A673 (cell line): ENCODE measurements around the gene KCNC1. TPM values are rescaled to one million over a fixed set of nuclear protein-coding genes. Genes with fewer than 3 reads are reported as not detected.

Source experiments
- BruUV-seq: library from RNA; stranded (reverse); fragments of 400-500 nt; replicated peaks from 2 replicates; lab custom pipeline; 2021; lab: Mats Ljungman, UMichigan
- CTCF ChIA-PET: fragments of 300-600 bp; sonication (Branson Sonifier 250); formaldehyde crosslinking; loops from one replicate; lab custom pipeline; 2022; ENCODE audit warnings: antibody characterized with exemption; lab: Charles Lee
- POLR2A ChIA-PET: fragments of 300-600 bp; sonication (Branson Sonifier 250); formaldehyde crosslinking; loops from one replicate; lab custom pipeline; 2022; ENCODE audit warnings: antibody characterized with exemption; ENCODE audit not compliant: low non-redundant PET; lab: Charles Lee
- DNase-seq: peaks from one replicate; pipeline ENCODE4 v3.0.0-alpha.2; 2015; ENCODE audit warnings: low spot score
- H3K27ac ChIP-seq: fragments of 200-600 bp; sonication (generic); 2 replicates; pipeline ENCODE4 v1.5.1; 2016; ENCODE audit warnings: mixed run types, low read depth, mild to moderate bottlenecking, mixed read lengths, antibody characterized with exemption, low read length; ENCODE audit not compliant: poor library complexity, severe bottlenecking
- H3K27me3 ChIP-seq: fragments of 200-600 bp; sonication (generic); replicated peaks from 2 replicates; pipeline ENCODE4 v1.6.1; 2017; ENCODE audit warnings: mixed run types, low read depth, mild to moderate bottlenecking, mixed read lengths, antibody characterized with exemption, low read length; ENCODE audit not compliant: insufficient read depth, poor library complexity
- H3K36me3 ChIP-seq: fragments of 200-600 bp; sonication (generic); 2 replicates; pipeline ENCODE4 v1.6.1; 2016; ENCODE audit warnings: mixed run types, mild to moderate bottlenecking, mixed read lengths, antibody characterized with exemption, low read length; ENCODE audit not compliant: insufficient read depth, poor library complexity, severe bottlenecking
- H3K4me1 ChIP-seq: fragments of 200-600 bp; sonication (generic); 2 replicates; pipeline ENCODE4 v1.6.1; 2017; ENCODE audit warnings: mixed run types, mild to moderate bottlenecking, mixed read lengths, antibody characterized with exemption, low read length; ENCODE audit not compliant: insufficient read depth, poor library complexity, severe bottlenecking
- H3K4me3 ChIP-seq: fragments of 200-600 bp; sonication (generic); 2 replicates; pipeline ENCODE4 v1.5.1; 2016; ENCODE audit warnings: low read depth, mixed run types, mild to moderate bottlenecking, mixed read lengths, low read length; ENCODE audit not compliant: poor library complexity, severe bottlenecking
- H3K9me3 ChIP-seq: fragments of 200-600 bp; sonication (generic); 2 replicates; pipeline ENCODE4 v1.6.1; 2016; ENCODE audit warnings: mixed run types, low read depth, mild to moderate bottlenecking, mixed read lengths, antibody characterized with exemption, low read length; ENCODE audit not compliant: poor library complexity, severe bottlenecking
- CTCF ChIP-seq: fragments of 300-800, 200-600 bp; sonication (generic); conservative IDR thresholded peaks from 2 replicates; pipeline ENCODE4 v1.5.1; 2017; ENCODE audit warnings: low read depth, mild to moderate bottlenecking, antibody characterized with exemption, low read length, moderate library complexity, mixed read lengths
- EZH2 ChIP-seq: fragments of 200-600 bp; sonication (generic); IDR thresholded peaks from 2 replicates; pipeline ENCODE4 v1.6.1; 2017; ENCODE audit warnings: borderline replicate concordance, low read depth, mild to moderate bottlenecking, mixed read lengths, antibody characterized with exemption, low read length; ENCODE audit not compliant: poor library complexity, severe bottlenecking
- intact Hi-C: fragments of 100-400 bp; cut with micrococcal nuclease; formaldehyde crosslinking; loops from one replicate; pipeline ENCODE4 v1.10.0; 2022; ENCODE audit not compliant: unreplicated experiment
- total RNA-seq: library from RNA; stranded (reverse); gene quantifications from 2 replicates; pipeline ENCODE4 v1.2.3, GENCODE V29; 2021

Gene KCNC1
- total RNA-seq, 1 experiment from 2014 or later, result 0.09 TPM

DNA sequence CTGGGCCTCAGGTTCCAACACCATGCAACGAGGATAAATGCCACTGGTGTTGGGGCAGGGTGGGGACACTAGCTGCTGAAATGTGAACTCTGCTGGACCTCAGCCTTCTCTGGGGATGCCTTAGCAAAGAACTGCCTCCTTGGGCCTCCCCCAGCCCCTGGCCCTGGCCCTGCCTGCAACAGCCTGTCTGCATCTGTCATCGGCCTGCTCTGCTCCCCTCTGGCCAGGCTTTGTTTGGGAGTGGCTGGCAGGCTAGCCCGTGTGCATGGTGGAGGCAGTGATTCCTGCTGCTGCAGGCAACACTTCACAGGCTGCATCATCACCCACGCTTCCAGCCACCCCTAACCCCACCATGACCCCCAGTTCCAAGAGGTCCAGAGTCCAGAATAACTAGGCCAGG is 26.8 kb upstream of the KCNC1 start:
- no peaks in the 10 kb centered on the region for H3K36me3 ChIP-seq
- intact Hi-C loops, result no loop called here
- BruUV-seq, result no TSS peak

GRCh38 chr11:17711836-17712235 is 22.7 kb upstream of the KCNC1 start:
- Histone ChIP-seq H3K36me3 (no peaks in the 10 kb centered on the region), H3K4me1 (no peaks in the 10 kb centered on the region), H3K9me3 (no peaks in the 10 kb centered on the region), H3K27ac (no peak overlapping the region), H3K4me3 (no peak overlapping the region), H3K27me3 (peaks cover 47% of the 10 kb centered on the region)
- BruUV-seq, result no TSS peak
- ChIA-PET CTCF (no interaction called here), POLR2A (no interaction called here)
- intact Hi-C loops, result no loop called here
- DNase-seq, result no peak
- TF ChIP-seq EZH2 (no peak), CTCF (no peak)

More for the DNA sequence above, 26.8 kb upstream of the KCNC1 start:
- ChIA-PET POLR2A (no interaction called here), CTCF (no interaction called here)
- Histone ChIP-seq H3K9me3 (no peaks in the 10 kb centered on the region), H3K4me1 (no peaks in the 10 kb centered on the region), H3K27ac (no peak overlapping the region), H3K4me3 (no peak overlapping the region), H3K27me3 (peaks cover 19% of the 10 kb centered on the region)
- no peak for TF ChIP-seq CTCF
- no peak for TF ChIP-seq EZH2
- no peak for DNase-seq

DNA sequence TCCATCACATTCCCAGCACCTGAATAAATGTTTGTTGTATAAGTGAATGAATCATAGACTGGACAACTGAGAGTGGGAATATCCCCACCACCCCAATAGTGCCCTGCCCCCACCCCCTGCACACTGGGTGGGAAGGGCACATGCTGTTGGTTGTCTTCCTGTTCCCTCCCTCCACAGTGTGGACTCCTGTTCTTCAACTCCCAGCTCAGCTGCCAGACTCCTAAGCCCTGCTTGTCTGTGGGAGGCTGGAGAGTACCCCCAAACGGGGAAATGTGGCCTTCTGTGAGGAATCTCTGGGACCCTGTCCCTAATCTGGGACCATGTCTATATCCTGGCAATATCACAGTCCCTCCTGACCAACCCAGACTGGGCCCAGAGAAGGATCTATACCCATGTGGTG is 20.7 kb upstream of the KCNC1 start:
- no TSS peak for BruUV-seq
- DNase-seq, result no peak
- ChIA-PET POLR2A (no interaction called here), CTCF (no interaction called here)
- intact Hi-C loops, result no loop called here
- Histone ChIP-seq H3K9me3 (no peaks in the 10 kb centered on the region), H3K36me3 (no peaks in the 10 kb centered on the region), H3K27me3 (peaks cover 68% of the 10 kb centered on the region), H3K4me3 (no peak overlapping the region), H3K4me1 (no peaks in the 10 kb centered on the region), H3K27ac (no peak overlapping the region)
- TF ChIP-seq EZH2 (no peak), CTCF (no peak)
